Mesenchymal stem cell (in vitro differentiated cells and primary cell): ENCODE measurements around the gene HYDIN.
A peak's percentile ranks its signal among the peaks of the same experiment; 100 is the strongest.

Experiments used
- DNase-seq: peaks from one replicate; pipeline ENCODE4 v3.0.0-alpha.2; 2013
- H2AFZ ChIP-seq: one replicate; pipeline ENCODE4 v1.6.1; 2013; ENCODE audit warnings: low read depth, mild to moderate bottlenecking, control low read depth, inconsistent platforms, low read length, moderate library complexity
- H2AK5ac ChIP-seq: 2 replicates; pipeline ENCODE4 v1.6.1; 2013; ENCODE audit warnings: low read length, moderate library complexity, mild to moderate bottlenecking, inconsistent platforms; ENCODE audit not compliant: severe bottlenecking
- H2BK120ac ChIP-seq: one replicate; pipeline ENCODE4 v1.6.1; 2013; ENCODE audit warnings: low read depth, mild to moderate bottlenecking, inconsistent platforms, low read length, moderate library complexity
- H2BK12ac ChIP-seq, 2 experiments: one replicate each; pipeline ENCODE4 v1.6.1; 2013; ENCODE audit warnings: inconsistent platforms in 2 of 2, low read length in 2 of 2, mild to moderate bottlenecking in 2 of 2, moderate library complexity in 2 of 2, control low read depth in 1 of 2
- H2BK15ac ChIP-seq: one replicate; pipeline ENCODE4 v1.6.1; 2013; ENCODE audit warnings: mild to moderate bottlenecking, low read depth, inconsistent platforms; ENCODE audit not compliant: poor library complexity, severe bottlenecking
- H2BK5ac ChIP-seq: 2 replicates; pipeline ENCODE4 v1.6.1; 2013; ENCODE audit warnings: low read depth, mild to moderate bottlenecking, low read length, control low read depth, inconsistent platforms; ENCODE audit not compliant: poor library complexity, severe bottlenecking
- H3K14ac ChIP-seq, 2 experiments: one replicate each; pipeline ENCODE4 v1.6.1; 2013; ENCODE audit warnings: inconsistent platforms in 2 of 2, low read length in 2 of 2, control low read depth in 1 of 2, mild to moderate bottlenecking in 1 of 2, moderate library complexity in 1 of 2
- H3K18ac ChIP-seq, 2 experiments: one replicate each; pipeline ENCODE4 v1.6.1; 2013; ENCODE audit warnings: inconsistent platforms in 2 of 2, low read length in 2 of 2, control low read depth in 1 of 2, low read depth in 1 of 2, mild to moderate bottlenecking in 1 of 2
- H3K23ac ChIP-seq, 2 experiments: one replicate each; pipeline ENCODE4 v1.6.1; 2013; ENCODE audit warnings: inconsistent platforms in 2 of 2, low read length in 2 of 2, mild to moderate bottlenecking in 2 of 2, moderate library complexity in 2 of 2, control low read depth in 1 of 2
- H3K27ac ChIP-seq: 2 replicates; pipeline ENCODE4 v1.5.1; 2013; ENCODE audit warnings: mild to moderate bottlenecking, moderate library complexity, low read length, control low read depth, inconsistent platforms; ENCODE audit not compliant: poor library complexity, severe bottlenecking
- H3K27me3 ChIP-seq, 2 experiments: 2 replicates each; pipeline versions ENCODE4 v1.6.1 to v1.7.0; 2013; ENCODE audit warnings: low read length in 2 of 2, mild to moderate bottlenecking in 2 of 2, moderate library complexity in 2 of 2, control low read depth in 1 of 2, inconsistent platforms in 1 of 2; ENCODE audit not compliant: control insufficient read depth in 1 of 2, insufficient read depth in 1 of 2
- H3K36me3 ChIP-seq, 2 experiments: 2 replicates each; pipeline versions ENCODE4 v1.6.1 to v1.7.0; 2013; ENCODE audit warnings: low read length in 2 of 2, control low read depth in 1 of 2, inconsistent platforms in 1 of 2, low read depth in 1 of 2, mild to moderate bottlenecking in 1 of 2; ENCODE audit not compliant: insufficient read depth in 2 of 2, control insufficient read depth in 1 of 2
- H3K4ac ChIP-seq, 2 experiments: one replicate each; pipeline ENCODE4 v1.6.1; 2013; ENCODE audit warnings: inconsistent platforms in 2 of 2, low read length in 2 of 2, mild to moderate bottlenecking in 2 of 2, moderate library complexity in 2 of 2, control low read depth in 1 of 2, low read depth in 1 of 2
- H3K4me1 ChIP-seq: 2 replicates; pipeline ENCODE4 v1.6.1; 2013; ENCODE audit warnings: low read depth, low read length, control low read depth; ENCODE audit not compliant: control insufficient read depth, insufficient read depth
- H3K4me2 ChIP-seq: 2 replicates; pipeline ENCODE4 v1.6.1; 2013; ENCODE audit warnings: low read length, mild to moderate bottlenecking, inconsistent platforms; ENCODE audit not compliant: poor library complexity, severe bottlenecking
- H3K4me3 ChIP-seq, 2 experiments: 2 replicates each; pipeline versions ENCODE4 v1.5.1 to v1.7.0; 2013; ENCODE audit warnings: low read length in 2 of 2, mild to moderate bottlenecking in 2 of 2, control low read depth in 1 of 2, low read depth in 1 of 2; ENCODE audit not compliant: insufficient read depth in 1 of 2
- H3K79me1 ChIP-seq: replicated peaks from 2 replicates; pipeline ENCODE4 v1.6.1; 2013; ENCODE audit warnings: mild to moderate bottlenecking, control low read depth, low read length, inconsistent platforms; ENCODE audit not compliant: poor library complexity, severe bottlenecking
- H3K9ac ChIP-seq: 2 replicates; pipeline ENCODE4 v1.7.0; 2013; ENCODE audit warnings: mild to moderate bottlenecking, low read length, moderate library complexity
- H3K9me3 ChIP-seq: 2 replicates; pipeline ENCODE4 v1.7.0; 2013; ENCODE audit warnings: mild to moderate bottlenecking, low read length; ENCODE audit not compliant: control insufficient read depth
- H4K8ac ChIP-seq: one replicate; pipeline ENCODE4 v1.6.1; 2013; ENCODE audit warnings: inconsistent platforms, mild to moderate bottlenecking, low read length, moderate library complexity
- H4K91ac ChIP-seq: one replicate; pipeline ENCODE4 v1.6.1; 2013; ENCODE audit warnings: mild to moderate bottlenecking, low read length, inconsistent platforms
- WGBS: methylation state at CpG from one replicate; pipeline ENCODE4 v1.1.7; 2013; ENCODE audit warnings: mixed read lengths; 5-methylcytosine and 5-hydroxymethylcytosine counted together

HYDIN gene

GRCh38 chr16:70789595-70790447 is 440.7 kb downstream of the HYDIN start:
- DNase-seq: no peak
- H3K23ac ChIP-seq: no peak overlapping the region
- H3K4me2 ChIP-seq: no peak overlapping the region
- no peak overlapping the region for H2AK5ac ChIP-seq
- no peak overlapping the region for H2BK5ac ChIP-seq
- no peak overlapping the region for H3K4me3 ChIP-seq
- H3K4me1 ChIP-seq: peaks cover 17% of the 10 kb centered on the region
- H3K36me3 ChIP-seq: peaks cover 19 to 24% of the 10 kb centered on the region in 2 experiments
- no peak overlapping the region for H3K14ac ChIP-seq
- H3K9me3 ChIP-seq: no peaks in the 10 kb centered on the region
- peaks cover 65% of the 10 kb centered on the region for H3K79me1 ChIP-seq
- H2BK12ac ChIP-seq: no peak overlapping the region
- H3K4ac ChIP-seq: no peak overlapping the region
- WGBS: 91% methylated on average over 16 of the region's 16 CpGs
- no peak overlapping the region for H4K91ac ChIP-seq
- H2BK15ac ChIP-seq: no peak overlapping the region
- no peak overlapping the region for H3K27ac ChIP-seq
- no peak overlapping the region for H3K9ac ChIP-seq
- no peak overlapping the region for H4K8ac ChIP-seq
- no peaks in the 10 kb centered on the region for H3K27me3 ChIP-seq
- no peak overlapping the region for H2BK120ac ChIP-seq
- H2AFZ ChIP-seq: no peak overlapping the region
- H3K18ac ChIP-seq: no peak overlapping the region

- H3K14ac ChIP-seq: no peak overlapping the region
- no peaks in the 10 kb centered on the region for H3K27me3 ChIP-seq
- no peak overlapping the region for H2AFZ ChIP-seq
- peaks cover 58% of the 10 kb centered on the region for H3K79me1 ChIP-seq
- no peak for DNase-seq
- H4K91ac ChIP-seq: no peak overlapping the region
- H2AK5ac ChIP-seq: no peak overlapping the region
- H3K4ac ChIP-seq: no peak overlapping the region
- no peak overlapping the region for H2BK12ac ChIP-seq
- peaks cover 17% of the 10 kb centered on the region for H3K4me1 ChIP-seq
- H3K36me3 ChIP-seq: peaks cover 28 to 31% of the 10 kb centered on the region in 2 experiments
- no peak overlapping the region for H3K4me3 ChIP-seq
- H4K8ac ChIP-seq: no peak overlapping the region
- no peak overlapping the region for H2BK15ac ChIP-seq
- no peak overlapping the region for H3K18ac ChIP-seq
- no peak overlapping the region for H2BK120ac ChIP-seq
- peak overlapping the region; percentile 67 for H3K9ac ChIP-seq
- H3K9me3 ChIP-seq: no peaks in the 10 kb centered on the region
- 94% methylated on average over 18 of the region's 18 CpGs for WGBS
- peak overlapping the region; percentile 43 for H3K27ac ChIP-seq
- H3K23ac ChIP-seq: no peak overlapping the region
- no peak overlapping the region for H2BK5ac ChIP-seq
- no peak overlapping the region for H3K4me2 ChIP-seq
Observed at GRCh38 chr16:70788668-70789594, 441.6 kb downstream of the HYDIN start.

- no peak overlapping the region for H3K23ac ChIP-seq
- 97% methylated on average over 19 of the region's 19 CpGs for WGBS
- H3K27ac ChIP-seq: no peak overlapping the region
- H3K14ac ChIP-seq: no peak overlapping the region
- no peak overlapping the region for H3K4me3 ChIP-seq
- no peak overlapping the region for H3K18ac ChIP-seq
- no peak overlapping the region for H2BK12ac ChIP-seq
- H3K9ac ChIP-seq: no peak overlapping the region
- peaks cover 56% of the 10 kb centered on the region in 2 experiments for H3K36me3 ChIP-seq
- H2AK5ac ChIP-seq: no peak overlapping the region
- no peaks in the 10 kb centered on the region for H3K27me3 ChIP-seq
- DNase-seq: no peak
- peaks cover 42% of the 10 kb centered on the region for H3K79me1 ChIP-seq
- no peak overlapping the region for H4K91ac ChIP-seq
- H2BK5ac ChIP-seq: no peak overlapping the region
- H3K4ac ChIP-seq: no peak overlapping the region
- peaks cover 16% of the 10 kb centered on the region for H3K4me1 ChIP-seq
- H2BK15ac ChIP-seq: no peak overlapping the region
- no peak overlapping the region for H4K8ac ChIP-seq
- no peaks in the 10 kb centered on the region for H3K9me3 ChIP-seq
- no peak overlapping the region for H2AFZ ChIP-seq
- H2BK120ac ChIP-seq: no peak overlapping the region
- H3K4me2 ChIP-seq: no peak overlapping the region
Observed at GRCh38 chr16:70786020-70786755, 444.3 kb downstream of the HYDIN start.
